Measurements from ENCODE around the gene THSD7B.

THSD7B gene

GRCh38 chr2:136828162-136828561 lies 62.8 kb downstream of the THSD7B start:
- TF ChIP-seq CTCF (IDR thresholded peaks at IDR 0.05): no peak

GRCh38 chr2:136828774-136829173 lies 63.4 kb downstream of the THSD7B start:
- no peak for TF ChIP-seq CTCF (IDR thresholded peaks at IDR 0.05)

GRCh38 chr2:136844546-136844945 lies 79.2 kb downstream of the THSD7B start:
- TF ChIP-seq CTCF (IDR thresholded peaks at IDR 0.05): no peak

- TF ChIP-seq CTCF (IDR thresholded peaks at IDR 0.05): no peak
Measured at GRCh38 chr2:136858656-136859055, 93.3 kb downstream of the THSD7B start.

GRCh38 chr2:136860443-136860958 lies 95.2 kb downstream of the THSD7B start:
- no peak for TF ChIP-seq CTCF (IDR thresholded peaks at IDR 0.05)

- TF ChIP-seq CTCF (IDR thresholded peaks at IDR 0.05): no peak
Measured at GRCh38 chr2:136863468-136863867, 98.1 kb downstream of the THSD7B start.

- TF ChIP-seq CTCF (IDR thresholded peaks at IDR 0.05): no peak
Measured at GRCh38 chr2:136863874-136864273, 98.5 kb downstream of the THSD7B start.

GRCh38 chr2:136871424-136871823 lies 106.1 kb downstream of the THSD7B start:
- TF ChIP-seq CTCF (IDR thresholded peaks at IDR 0.05): no peak
